BLaER1 (cell line): Measurements from ENCODE around the gene GPR15.

Source experiments
- H3K27ac ChIP-seq: shearing (Covaris generic); formaldehyde crosslinking; 2 replicates; pipeline ENCODE4 v1.8.1; 2022
- H3K27me3 ChIP-seq: shearing (Covaris generic); formaldehyde crosslinking; 2 replicates; pipeline ENCODE4 v1.8.1; 2022
- H3K36me3 ChIP-seq: shearing (Covaris generic); formaldehyde crosslinking; 2 replicates; pipeline ENCODE4 v1.8.1; 2022
- H3K4me1 ChIP-seq: shearing (Covaris generic); formaldehyde crosslinking; 2 replicates; pipeline ENCODE4 v1.8.1; 2022
- H3K4me2 ChIP-seq: shearing (Covaris generic); formaldehyde crosslinking; 2 replicates; pipeline ENCODE4 v1.8.1; 2022
- H3K4me3 ChIP-seq: shearing (Covaris generic); formaldehyde crosslinking; 2 replicates; pipeline ENCODE4 v1.8.1; 2022
- H3K9ac ChIP-seq: shearing (Covaris generic); formaldehyde crosslinking; 2 replicates; pipeline ENCODE4 v1.8.1; 2022
- H3K9me3 ChIP-seq: shearing (Covaris generic); formaldehyde crosslinking; 2 replicates; pipeline ENCODE4 v1.8.1; 2022
- H4K20me1 ChIP-seq: shearing (Covaris generic); formaldehyde crosslinking; 2 replicates; pipeline ENCODE4 v1.8.1; 2022
- Cebpa-rat ChIP-seq: shearing (Covaris generic); IDR thresholded peaks from 2 replicates; pipeline ENCODE4 v1.8.1; 2022

GPR15 gene

DNA sequence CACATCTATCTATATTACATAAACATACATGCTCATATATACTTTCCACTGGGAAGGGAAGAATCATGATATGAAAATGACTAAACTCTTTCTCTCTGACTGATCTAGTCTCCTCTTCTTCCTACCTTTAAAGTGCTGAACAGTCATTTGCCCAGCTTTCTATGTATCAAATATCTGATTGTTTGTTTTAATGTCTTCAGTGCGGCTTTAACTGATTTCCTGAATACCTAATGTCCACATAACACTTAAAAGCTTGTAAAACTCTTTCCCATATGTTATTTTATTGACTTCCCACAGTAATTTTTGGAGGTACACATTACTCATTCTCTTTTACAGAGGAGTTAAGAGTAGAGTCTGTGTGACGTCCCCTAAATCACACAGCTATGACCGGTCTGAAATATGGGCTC, 33.5 kb downstream of the GPR15 start:
- Histone ChIP-seq H3K4me3 (no peak overlapping the region), H3K36me3 (no peaks in the 10 kb centered on the region), H4K20me1 (no peaks in the 10 kb centered on the region), H3K4me1 (peaks cover 19% of the 10 kb centered on the region; the same call in 1 of the 2 replicates), H3K9me3 (no peaks in the 10 kb centered on the region), H3K4me2 (no peak overlapping the region), H3K27me3 (no peaks in the 10 kb centered on the region), H3K27ac (no peak overlapping the region), H3K9ac (no peak overlapping the region)
- TF ChIP-seq Cebpa-rat: no peak

DNA sequence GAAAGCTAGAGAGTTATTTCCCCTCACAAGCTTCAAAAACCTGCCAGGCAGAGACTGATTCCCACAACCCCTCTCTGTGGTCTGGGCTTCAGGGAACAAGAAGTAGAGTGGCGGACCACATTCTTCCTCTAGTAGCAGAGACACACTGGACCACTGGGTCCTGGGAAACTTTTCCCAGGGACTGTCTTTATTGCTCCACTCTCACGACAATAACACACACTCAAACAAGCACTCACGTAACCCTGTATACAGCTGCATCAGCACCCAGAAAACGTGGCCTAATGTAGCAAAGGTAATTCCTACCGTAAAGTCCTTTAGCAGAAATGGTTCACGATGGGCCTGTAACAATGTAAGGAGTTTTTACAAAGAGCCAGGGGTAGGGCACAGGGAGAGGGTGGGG, 34.1 kb downstream of the GPR15 start:
- H3K4me1 ChIP-seq: peaks cover 19% of the 10 kb centered on the region; the same call in 1 of the 2 replicates
- H3K4me2 ChIP-seq: no peak overlapping the region
- H3K9ac ChIP-seq: no peak overlapping the region
- no peaks in the 10 kb centered on the region for H4K20me1 ChIP-seq
- no peaks in the 10 kb centered on the region for H3K9me3 ChIP-seq
- H3K27me3 ChIP-seq: no peaks in the 10 kb centered on the region
- no peak overlapping the region for H3K27ac ChIP-seq
- H3K4me3 ChIP-seq: no peak overlapping the region
- no peak for TF ChIP-seq Cebpa-rat
- no peaks in the 10 kb centered on the region for H3K36me3 ChIP-seq

DNA sequence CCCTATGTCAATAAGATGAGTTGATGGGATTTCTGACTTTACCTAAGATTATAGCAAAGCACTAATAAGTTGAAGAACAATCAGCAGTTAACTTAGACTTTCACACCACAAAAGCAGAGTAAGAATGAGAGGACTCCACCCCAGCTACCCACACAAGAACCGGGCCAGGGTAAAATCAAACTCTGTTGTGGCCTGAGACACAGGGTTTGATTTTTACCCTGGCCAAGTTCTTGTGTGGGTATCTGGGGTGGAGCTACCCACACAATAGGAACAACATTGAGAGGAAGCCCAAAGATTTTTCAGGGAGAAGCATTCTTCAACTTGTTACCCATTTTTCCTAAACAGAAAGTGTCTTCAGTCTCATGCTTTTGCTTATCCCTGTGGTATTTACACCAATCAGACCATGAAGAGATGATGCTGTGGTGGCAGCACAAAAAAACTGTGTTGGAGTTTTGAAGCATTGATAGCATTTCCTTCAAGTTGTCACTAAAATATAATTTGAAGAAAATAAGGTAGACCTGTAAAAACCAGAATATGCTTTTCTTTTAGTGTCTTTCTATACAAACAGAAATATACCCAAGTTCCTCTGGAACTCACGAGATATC, 36.0 kb downstream of the GPR15 start:
- no peak for TF ChIP-seq Cebpa-rat
- no peak overlapping the region for H3K4me2 ChIP-seq

GRCh38 chr3:98568402-98568801, 36.6 kb downstream of the GPR15 start:
- TF ChIP-seq Cebpa-rat: no peak
- Histone ChIP-seq H3K36me3 (no peaks in the 10 kb centered on the region), H3K9ac (no peak overlapping the region), H3K9me3 (no peaks in the 10 kb centered on the region), H3K4me1 (peaks cover 14% of the 10 kb centered on the region; the same call in 1 of the 2 replicates), H3K27ac (no peak overlapping the region), H3K4me2 (no peak overlapping the region), H4K20me1 (no peaks in the 10 kb centered on the region), H3K27me3 (no peaks in the 10 kb centered on the region), H3K4me3 (no peak overlapping the region)

More for the DNA sequence above, 36.0 kb downstream of the GPR15 start:
- Histone ChIP-seq H3K9me3 (no peaks in the 10 kb centered on the region), H3K27me3 (no peaks in the 10 kb centered on the region), H4K20me1 (no peaks in the 10 kb centered on the region), H3K4me3 (no peak overlapping the region), H3K4me1 (peaks cover 19% of the 10 kb centered on the region; the same call in 1 of the 2 replicates), H3K9ac (no peak overlapping the region), H3K27ac (no peak overlapping the region), H3K36me3 (no peaks in the 10 kb centered on the region)

- Histone ChIP-seq H3K27ac (no peak overlapping the region), H3K4me2 (no peak overlapping the region), H3K27me3 (no peaks in the 10 kb centered on the region), H4K20me1 (no peaks in the 10 kb centered on the region), H3K36me3 (peaks cover 13% of the 10 kb centered on the region), H3K4me1 (no peaks in the 10 kb centered on the region), H3K9ac (no peak overlapping the region), H3K4me3 (no peak overlapping the region), H3K9me3 (no peaks in the 10 kb centered on the region)
- TF ChIP-seq Cebpa-rat: no peak
Observed at GRCh38 chr3:98573181-98573728, 41.5 kb downstream of the GPR15 start.

DNA sequence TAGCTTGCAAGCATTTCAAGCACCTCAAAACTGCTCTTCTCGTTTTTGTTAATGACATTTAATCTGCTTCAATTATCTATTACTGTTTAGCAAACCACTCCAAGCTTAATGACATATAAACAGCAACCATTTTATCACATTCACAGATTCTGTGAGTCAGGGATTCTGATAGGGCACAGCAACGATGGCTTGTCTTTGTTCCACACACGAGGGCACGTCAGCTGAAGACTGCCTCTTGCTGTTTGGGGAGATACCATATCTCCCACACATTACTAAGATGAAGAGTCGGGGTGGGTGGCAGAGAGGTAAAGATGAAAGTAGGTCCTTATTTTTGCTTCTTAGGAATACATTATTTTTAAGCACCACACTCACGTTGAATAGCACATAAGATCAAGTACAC, 42.4 kb downstream of the GPR15 start:
- no peak for TF ChIP-seq Cebpa-rat
- H3K4me3 ChIP-seq: no peak overlapping the region
- no peak overlapping the region for H3K4me2 ChIP-seq
- H3K27me3 ChIP-seq: no peaks in the 10 kb centered on the region
- no peak overlapping the region for H3K9ac ChIP-seq
- H4K20me1 ChIP-seq: no peaks in the 10 kb centered on the region
- H3K27ac ChIP-seq: no peak overlapping the region
- no peaks in the 10 kb centered on the region for H3K4me1 ChIP-seq
- H3K9me3 ChIP-seq: no peaks in the 10 kb centered on the region
- peaks cover 21% of the 10 kb centered on the region for H3K36me3 ChIP-seq

DNA sequence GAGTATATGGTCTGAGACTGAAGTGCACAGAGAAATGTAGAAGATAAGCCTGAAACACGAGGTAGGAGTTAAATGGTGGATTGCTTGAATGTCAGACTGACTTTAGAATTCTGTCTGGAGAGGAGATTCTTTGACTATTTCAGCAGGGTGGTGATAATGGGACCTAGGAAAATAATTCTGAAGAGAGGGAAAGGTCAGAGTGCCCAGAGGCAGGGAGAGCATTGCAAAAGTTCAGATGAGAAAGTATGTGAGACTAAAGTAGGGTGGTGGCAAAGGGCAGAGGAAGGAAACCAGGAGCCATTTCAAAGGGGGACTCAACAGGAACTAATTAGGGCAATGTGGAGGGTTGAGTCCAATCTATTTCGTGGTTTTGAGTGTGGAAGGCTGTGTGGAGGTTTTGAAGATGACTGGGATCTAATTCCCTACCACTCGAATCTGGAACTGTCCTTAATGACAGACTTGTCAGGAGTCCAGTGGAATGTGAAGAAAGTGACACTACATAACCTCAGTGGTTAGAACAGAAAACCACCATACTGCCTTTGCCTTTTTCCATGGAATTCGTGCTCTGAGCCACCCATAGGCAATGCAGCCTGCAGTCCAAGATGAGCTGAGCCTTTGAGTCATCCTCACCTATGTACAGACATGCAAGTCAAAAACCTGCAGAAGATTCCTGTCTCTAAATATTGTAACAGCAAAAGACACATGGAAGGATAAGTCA, 45.6 kb downstream of the GPR15 start:
- Histone ChIP-seq H3K4me3 (no peak overlapping the region), H3K27me3 (no peaks in the 10 kb centered on the region), H3K36me3 (peaks cover 40% of the 10 kb centered on the region), H3K9ac (no peak overlapping the region), H3K27ac (no peak overlapping the region), H3K4me2 (no peak overlapping the region), H3K4me1 (no peaks in the 10 kb centered on the region), H4K20me1 (no peaks in the 10 kb centered on the region), H3K9me3 (no peaks in the 10 kb centered on the region)
- no peak for TF ChIP-seq Cebpa-rat

DNA sequence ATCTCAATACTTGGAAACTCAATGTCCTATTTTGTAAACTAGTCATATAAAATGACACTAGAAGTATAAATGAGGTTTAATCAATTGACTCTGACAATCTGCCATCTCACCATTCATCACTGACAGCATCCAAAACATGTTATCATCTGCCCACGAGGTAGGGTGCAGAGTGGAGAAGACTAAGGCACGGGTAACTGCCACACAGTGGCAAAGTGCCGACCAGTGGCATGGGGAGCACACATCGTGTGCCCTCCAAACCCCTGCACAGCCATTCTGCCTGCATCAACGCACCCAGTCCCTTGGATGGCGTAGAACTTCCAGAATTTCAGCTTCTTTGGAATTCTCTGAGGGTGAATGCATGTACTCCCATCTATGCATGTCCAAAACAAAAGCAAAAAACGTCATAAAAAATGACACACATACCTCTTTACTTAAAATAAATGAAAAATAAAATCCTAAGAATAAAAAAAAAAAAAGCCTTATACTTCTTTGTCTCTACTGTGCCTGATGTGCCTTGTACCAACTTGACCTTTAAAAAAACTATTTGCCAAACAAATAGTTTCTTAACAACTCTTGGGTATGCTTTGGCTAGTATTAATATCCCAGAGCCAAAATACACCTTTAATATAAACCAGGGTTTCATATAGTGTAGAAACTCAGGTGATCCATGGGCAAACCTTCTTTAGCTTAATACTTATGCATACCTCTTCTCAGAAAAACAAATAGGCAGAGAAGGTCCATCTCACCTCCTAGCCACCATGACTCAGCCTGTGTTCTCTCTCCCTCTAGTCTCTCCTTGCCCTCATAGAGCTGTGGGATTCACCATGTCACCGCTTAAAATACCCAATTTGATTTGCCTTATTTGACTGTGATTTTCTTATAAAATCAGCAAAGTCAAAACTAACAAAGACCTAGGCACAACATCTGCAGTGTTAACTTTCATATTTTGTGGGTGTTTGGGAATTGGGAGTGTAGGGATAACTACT, 48.9 kb downstream of the GPR15 start:
- H3K27ac ChIP-seq: no peak overlapping the region
- no peaks in the 10 kb centered on the region for H4K20me1 ChIP-seq
- H3K36me3 ChIP-seq: peaks cover 71% of the 10 kb centered on the region

DNA sequence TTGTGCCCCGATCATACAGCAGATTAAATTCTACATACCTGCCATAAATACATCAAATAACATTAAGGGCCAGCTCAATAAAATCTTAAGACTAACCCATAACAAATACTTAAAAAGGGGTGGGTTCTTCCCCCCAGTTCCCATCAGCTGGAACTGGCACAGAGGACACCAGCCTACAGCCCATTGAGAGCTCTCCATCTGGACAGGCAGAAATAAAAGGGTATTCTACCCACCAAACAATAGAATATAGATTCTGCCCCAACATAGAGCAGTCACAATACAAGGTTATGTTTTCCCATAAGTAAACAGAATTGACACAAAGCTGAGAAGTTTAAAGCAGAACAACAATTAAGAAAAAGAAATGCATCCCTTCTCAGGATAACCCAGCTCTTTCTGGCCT, 49.7 kb downstream of the GPR15 start:
- Histone ChIP-seq H4K20me1 (no peaks in the 10 kb centered on the region), H3K9ac (no peak overlapping the region), H3K9me3 (no peaks in the 10 kb centered on the region), H3K4me3 (no peak overlapping the region), H3K4me1 (no peaks in the 10 kb centered on the region), H3K27me3 (no peaks in the 10 kb centered on the region), H3K27ac (no peak overlapping the region), H3K36me3 (peaks cover 79% of the 10 kb centered on the region), H3K4me2 (no peak overlapping the region)
- TF ChIP-seq Cebpa-rat: no peak

More for the DNA sequence above, 48.9 kb downstream of the GPR15 start:
- H3K4me2 ChIP-seq: no peak overlapping the region
- no peak for TF ChIP-seq Cebpa-rat
- H3K9me3 ChIP-seq: no peaks in the 10 kb centered on the region
- no peak overlapping the region for H3K9ac ChIP-seq
- H3K4me3 ChIP-seq: no peak overlapping the region
- H3K27me3 ChIP-seq: no peaks in the 10 kb centered on the region
- H3K4me1 ChIP-seq: no peaks in the 10 kb centered on the region
